GF-D8 (cell line): ENCODE data around the gene HEG1.
"Not testable (repeated sequence)": the region's sequence is repeated elsewhere in the genome, so short reads cannot be mapped to it uniquely, and the experiment has no call there.

Experiments used
- DNase-seq: peaks from one replicate; lab custom pipeline; 2025; lab: John Stamatoyannopoulos, UW

The HEG1 gene

GRCh38 chr3:125055913-125056745 is at the start of gene HEG1:
HEG1 (minus strand) TSS chr3:125055997; CDS start chr3:125055890, 107 bp downstream.
- DNase-seq: no peak

- no peak for DNase-seq
These were observed 49.3 kb upstream of the HEG1 start for GRCh38 chr3:125105116-125105515.

- no peak for DNase-seq
These were observed 48.8 kb upstream of the HEG1 start for GRCh38 chr3:125104639-125105038.

- DNase-seq: no peak
These were observed 47.6 kb upstream of the HEG1 start for GRCh38 chr3:125103406-125103805.

GRCh38 chr3:125102470-125102869 is 46.7 kb upstream of the HEG1 start:
- no peak for DNase-seq

- no peak for DNase-seq
These were observed 43.0 kb upstream of the HEG1 start for GRCh38 chr3:125098611-125099291.

- no peak for DNase-seq
These were observed 34.9 kb upstream of the HEG1 start for GRCh38 chr3:125090649-125091048.

GRCh38 chr3:125087768-125088391 is 32.1 kb upstream of the HEG1 start:
- DNase-seq: no peak

GRCh38 chr3:125085166-125085565 is 29.4 kb upstream of the HEG1 start:
- DNase-seq: no peak

GRCh38 chr3:125083776-125084175 is 28.0 kb upstream of the HEG1 start:
- DNase-seq: no peak

- DNase-seq: not testable (repeated sequence)
These were observed 26.5 kb upstream of the HEG1 start for GRCh38 chr3:125082339-125082738.

GRCh38 chr3:125080077-125080476 is 24.3 kb upstream of the HEG1 start:
- DNase-seq: no peak

- no peak for DNase-seq
These were observed 23.9 kb upstream of the HEG1 start for GRCh38 chr3:125079675-125080045.

GRCh38 chr3:125078951-125079674 is 23.3 kb upstream of the HEG1 start:
- no peak for DNase-seq

- no peak for DNase-seq
These were observed 22.1 kb upstream of the HEG1 start for GRCh38 chr3:125077864-125078263.

- no peak for DNase-seq
These were observed 20.7 kb upstream of the HEG1 start for GRCh38 chr3:125076464-125076863.

GRCh38 chr3:125075738-125076137 is 19.9 kb upstream of the HEG1 start:
- no peak for DNase-seq

- no peak for DNase-seq
These were observed 17.7 kb upstream of the HEG1 start for GRCh38 chr3:125073390-125073905.

- no peak for DNase-seq
These were observed 17.1 kb upstream of the HEG1 start for GRCh38 chr3:125072749-125073389.

- DNase-seq: no peak
These were observed 16.5 kb upstream of the HEG1 start for GRCh38 chr3:125072301-125072700.

GRCh38 chr3:125069968-125070745 is 14.4 kb upstream of the HEG1 start:
- no peak for DNase-seq
